Measurements from ENCODE around the gene SPOCK2.
A peak's percentile ranks its signal among the peaks of the same experiment; 100 is the strongest.

Gene SPOCK2

GRCh38 chr10:72107325-72108003, 19.1 kb upstream of the SPOCK2 start:
- no peak for DNase-seq

DNA sequence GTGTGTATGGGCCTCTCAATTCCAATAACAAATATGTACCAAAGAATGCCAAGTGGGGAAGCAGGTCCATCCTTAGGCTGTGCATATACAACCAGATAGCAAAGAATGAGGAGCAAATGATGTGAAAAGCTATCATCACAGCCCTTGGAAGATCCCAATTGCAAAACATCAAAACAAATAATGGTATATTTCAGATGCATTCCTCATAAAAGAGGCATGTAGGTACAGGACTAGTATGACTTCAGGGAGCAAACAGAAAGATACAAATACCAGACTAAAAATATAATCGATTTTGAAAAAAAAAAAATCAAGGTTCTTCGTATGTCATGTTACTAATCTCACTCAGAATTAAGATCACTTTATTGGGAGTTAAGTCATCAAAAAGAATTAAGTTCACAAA, 18.5 kb upstream of the SPOCK2 start:
- DNase-seq: no peak

DNA sequence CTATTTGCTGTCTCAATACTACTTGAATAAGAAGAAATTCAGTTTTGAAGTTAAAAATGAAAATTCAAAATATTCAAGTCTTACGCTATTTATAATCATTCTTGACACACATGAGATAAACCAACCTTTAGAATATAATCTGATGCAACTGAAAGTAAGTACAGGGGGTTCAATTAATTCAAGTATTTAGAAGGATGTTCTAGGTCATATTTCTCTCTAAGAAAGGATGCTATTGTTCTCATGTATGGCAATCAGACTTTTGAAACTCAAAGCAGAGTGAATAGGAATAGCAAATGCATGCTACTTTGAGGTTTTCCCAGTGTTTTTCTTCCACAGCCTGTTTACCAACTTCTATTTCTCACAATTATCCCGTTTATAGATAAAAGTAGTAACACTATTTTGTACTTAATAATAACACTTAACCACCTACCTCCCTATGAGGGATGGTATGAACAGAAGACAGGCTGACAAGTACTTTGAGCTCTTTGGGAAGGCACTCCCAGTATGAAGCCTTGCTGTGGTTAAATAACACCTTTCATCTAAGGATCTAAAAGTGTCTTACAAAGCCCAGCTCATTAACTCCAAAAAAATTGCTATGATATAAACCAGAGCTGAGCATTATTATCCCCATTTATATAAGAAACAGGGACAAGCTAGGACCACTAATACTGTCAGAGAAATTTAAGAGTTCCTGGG, 18.0 kb upstream of the SPOCK2 start:
- DNase-seq: no peak

DNA sequence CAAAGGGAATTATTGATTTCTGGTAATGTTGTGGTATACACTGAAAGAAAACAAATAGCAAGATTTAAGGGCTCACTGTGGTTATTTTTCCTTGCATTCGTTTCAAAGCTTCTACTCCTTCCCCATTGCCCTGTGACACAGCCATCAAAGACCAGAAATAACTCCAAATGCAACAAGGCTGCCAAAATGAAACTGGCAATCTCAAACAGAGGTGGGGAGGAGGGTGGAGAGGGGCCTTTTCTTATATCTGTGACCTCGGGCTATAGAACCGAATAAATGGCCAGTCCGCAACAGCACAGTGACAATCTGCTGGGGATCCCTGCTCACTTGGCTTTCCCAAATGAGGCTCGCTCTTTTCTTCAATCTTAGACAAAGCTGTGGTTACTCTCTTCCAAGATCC, 17.4 kb upstream of the SPOCK2 start:
- DNase-seq: no peak

- no peak for DNase-seq
Measured at GRCh38 chr10:72105098-72105475, 16.7 kb upstream of the SPOCK2 start.

- no peak for DNase-seq
Measured at GRCh38 chr10:72104472-72105097, 16.2 kb upstream of the SPOCK2 start.

GRCh38 chr10:72099600-72099921, 11.2 kb upstream of the SPOCK2 start:
- no peak for DNase-seq

DNA sequence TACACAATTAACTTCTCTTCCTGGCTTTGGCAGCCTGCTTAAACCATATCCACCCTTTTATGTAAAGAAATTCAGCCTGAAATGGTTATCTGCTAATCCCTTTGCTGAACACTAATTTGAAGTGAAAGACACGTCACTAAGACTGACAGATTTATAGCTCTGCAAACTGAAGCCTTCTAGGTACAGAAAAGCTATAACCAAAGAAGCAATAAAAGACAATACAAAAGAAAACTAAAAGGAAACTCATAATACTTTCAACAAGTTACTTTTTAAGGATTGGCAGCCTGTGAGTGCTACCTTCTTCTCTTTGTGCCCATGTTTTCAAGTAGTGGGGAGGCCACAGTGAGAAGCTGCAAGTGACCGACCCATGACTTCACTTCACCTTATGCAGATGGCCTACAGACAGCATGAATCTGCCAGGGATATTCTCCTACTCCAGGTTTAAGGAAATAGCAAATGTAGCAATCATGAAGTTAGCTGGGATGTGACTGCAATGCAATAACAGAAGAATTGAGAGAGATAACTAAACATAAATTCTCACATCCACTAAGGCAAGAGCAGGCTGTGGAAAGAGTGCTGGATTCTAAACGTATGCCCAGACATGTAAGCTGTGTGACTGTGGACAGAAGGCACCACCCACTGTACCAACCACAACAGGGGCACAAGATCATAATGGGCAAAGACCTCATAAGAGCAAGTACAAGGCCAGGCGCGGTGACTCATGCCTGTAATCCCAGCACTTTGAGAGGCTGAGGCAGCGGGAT, 10.7 kb upstream of the SPOCK2 start:
- no peak for DNase-seq

DNA sequence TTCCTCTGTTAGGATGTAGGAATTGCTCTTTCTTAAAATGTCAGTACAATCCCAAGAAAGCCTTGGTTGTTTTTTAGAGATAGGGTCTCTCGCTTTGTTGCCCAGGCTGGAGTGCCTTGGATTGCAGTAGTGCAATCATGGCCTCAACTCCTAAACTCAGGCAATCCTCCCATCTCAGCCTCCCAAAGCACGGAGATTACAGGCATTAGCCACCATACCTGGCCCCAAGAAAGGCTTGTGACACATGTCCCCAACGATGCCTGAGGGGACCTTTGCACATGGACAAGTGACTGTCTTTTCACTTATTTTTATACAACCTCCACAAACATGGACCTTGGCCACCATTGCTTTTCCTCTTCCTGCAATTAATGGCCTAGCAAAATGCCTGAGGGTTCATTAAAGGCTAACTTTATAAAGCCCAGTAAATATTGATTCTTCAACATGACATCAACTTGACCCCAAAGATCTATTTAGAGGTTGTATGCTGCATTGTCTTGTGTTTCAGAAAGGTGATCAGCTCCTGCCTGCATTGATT, 10.0 kb upstream of the SPOCK2 start:
- no peak for DNase-seq

DNA sequence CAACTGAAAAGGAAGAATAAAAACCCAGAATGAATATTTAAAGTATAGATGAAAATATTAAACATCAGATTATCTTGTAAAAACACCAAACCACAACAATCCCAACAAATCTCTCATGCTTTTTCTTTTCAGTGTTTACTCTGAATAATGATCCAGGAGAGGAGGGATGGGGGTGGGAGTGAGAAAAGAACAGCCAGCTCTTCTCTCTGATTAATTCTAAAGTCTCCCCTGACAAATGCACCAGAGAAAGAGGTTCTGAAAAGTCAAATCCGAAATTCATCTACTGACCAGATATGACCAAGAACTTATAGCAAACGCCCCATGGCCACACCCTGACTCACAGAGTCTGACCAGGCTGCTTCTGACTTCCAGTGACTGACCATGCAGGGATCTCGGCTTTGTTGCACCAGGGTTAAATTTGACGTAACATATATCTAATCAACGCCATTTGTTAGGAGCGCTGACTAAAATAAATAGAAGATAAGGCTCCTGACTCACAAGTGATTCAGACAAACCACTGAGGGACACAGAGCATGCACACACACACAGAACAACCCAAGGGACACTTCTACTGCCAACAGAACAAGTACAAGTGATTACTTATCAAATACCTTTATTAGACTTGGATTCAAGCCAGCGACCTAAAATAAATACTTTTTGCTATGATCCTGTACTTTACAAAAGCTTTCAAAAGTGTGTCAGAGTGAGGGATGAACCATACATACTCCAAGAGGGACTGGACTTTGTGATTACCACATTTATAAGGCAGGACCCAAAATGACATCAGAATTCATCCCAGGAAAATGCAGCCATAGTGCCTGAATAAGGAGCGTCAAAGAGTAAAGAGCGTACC, 9.3 kb upstream of the SPOCK2 start:
- DNase-seq: no peak

GRCh38 chr10:72096115-72097000, 8.0 kb upstream of the SPOCK2 start:
- DNase-seq: peak; percentile 43

DNA sequence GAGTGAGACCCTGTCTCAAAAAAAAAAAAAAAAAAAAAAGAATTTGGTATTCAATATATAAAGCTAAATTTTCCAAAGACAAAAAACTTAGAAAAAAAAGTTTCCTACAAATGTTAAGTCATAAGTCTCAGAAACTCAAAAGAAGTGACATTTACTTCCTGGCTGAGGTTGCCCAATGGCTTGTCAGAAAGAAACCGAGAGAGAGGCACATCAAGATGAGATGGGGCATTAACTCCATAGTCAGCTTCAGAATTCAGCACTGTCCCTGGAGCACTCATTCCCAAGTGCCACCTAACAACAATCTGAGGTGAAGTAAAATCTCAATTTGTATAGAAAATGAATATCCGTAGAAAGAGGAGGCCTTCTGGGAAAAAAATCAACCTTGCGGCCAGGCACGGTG, 6.8 kb upstream of the SPOCK2 start:
- DNase-seq: no peak

DNA sequence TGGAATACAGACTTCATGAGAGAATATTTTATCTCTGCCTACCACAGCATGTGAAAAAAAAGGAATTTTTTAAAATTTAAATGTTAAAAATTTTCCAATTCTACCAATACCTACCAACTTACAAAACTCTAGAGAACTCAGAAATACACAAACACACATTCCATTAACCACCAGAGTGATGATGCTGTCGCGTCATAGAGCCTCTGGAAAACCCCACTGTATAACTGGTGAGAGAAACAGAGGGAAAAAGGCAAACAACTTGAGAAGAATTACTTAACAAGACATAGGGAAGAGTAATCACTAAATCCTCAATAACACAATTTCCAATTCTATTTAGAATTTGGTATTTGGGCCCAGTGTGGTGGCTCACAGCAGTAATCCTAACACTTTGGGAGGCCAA, 6.2 kb upstream of the SPOCK2 start:
- DNase-seq: no peak

DNA sequence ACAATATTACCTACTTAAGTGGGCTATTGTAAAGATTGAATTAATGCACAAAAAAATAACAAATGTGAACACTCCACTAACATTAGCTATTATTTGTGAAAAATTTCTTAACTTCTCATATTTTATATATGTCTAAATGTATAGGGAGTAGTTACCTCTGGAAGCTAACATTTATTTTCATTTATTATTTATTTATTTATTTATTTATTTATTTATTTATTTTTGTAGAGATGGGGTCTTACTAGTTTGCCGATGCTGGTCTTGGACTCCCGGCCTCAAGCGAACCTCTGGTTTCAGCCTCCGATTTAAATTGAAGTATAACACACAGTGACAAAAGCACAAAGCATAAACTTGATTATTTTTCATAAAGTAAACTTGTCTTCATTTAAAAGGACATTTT, 5.1 kb upstream of the SPOCK2 start:
- DNase-seq: no peak

- DNase-seq: no peak
Measured at GRCh38 chr10:72092987-72093386, 4.6 kb upstream of the SPOCK2 start.

- DNase-seq: no peak
Measured at GRCh38 chr10:72092171-72092924, 4.0 kb upstream of the SPOCK2 start.

DNA sequence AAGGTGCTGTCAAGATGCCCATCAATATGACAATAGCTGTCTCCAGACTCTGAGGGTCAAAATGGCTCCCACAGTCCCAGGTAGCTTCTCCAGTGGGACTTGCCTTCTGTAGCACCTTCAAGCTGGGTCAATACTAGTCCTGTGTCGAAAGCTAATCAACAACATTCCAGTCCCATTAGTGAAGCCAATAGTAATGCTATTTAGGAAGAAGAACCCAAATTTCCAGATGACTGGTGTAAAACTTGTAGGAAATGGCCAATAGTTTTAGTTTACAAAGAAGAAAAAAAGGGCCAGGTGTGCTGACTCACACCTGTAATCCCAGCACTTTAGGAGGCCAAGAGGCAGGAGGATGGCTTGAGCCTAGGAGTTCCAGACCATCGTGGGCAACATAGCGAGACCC, 2.0 kb upstream of the SPOCK2 start:
- no peak for DNase-seq

DNA sequence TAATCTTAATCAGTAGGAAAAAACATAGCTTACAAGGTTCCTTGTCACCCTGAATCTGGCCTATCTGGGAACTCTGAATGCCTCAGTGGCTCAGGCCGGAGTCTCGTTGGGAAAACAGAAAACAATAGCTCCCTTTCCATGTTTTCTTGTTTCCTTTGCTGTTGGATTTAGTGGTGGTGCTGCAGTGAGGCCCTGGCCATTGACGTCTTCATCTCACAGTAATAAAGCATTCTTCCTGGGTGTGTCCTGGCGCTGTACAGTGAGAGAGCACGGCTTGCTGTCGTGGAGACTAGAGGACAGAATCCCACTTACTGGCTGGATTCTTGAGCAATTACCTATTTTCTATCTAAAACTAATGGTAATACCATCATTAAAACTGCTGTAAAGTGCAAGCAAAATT, 1.3 kb upstream of the SPOCK2 start:
- DNase-seq: no peak

GRCh38 chr10:72088889-72089575, 681 bp upstream of the SPOCK2 start:
- peak; percentile 57 for DNase-seq

GRCh38 chr10:72087392-72087968, 871 bp downstream of the SPOCK2 start:
- DNase-seq: peak; percentile 57

Measured in activated naive CD4-positive, alpha-beta T cell treated with Interleukin-2 at 50 U/mL for 16 hours (primary cell).